Esophagus (tissue), 2 donors: ENCODE results near the gene FAM81A. TPM values are rescaled to one million over a fixed set of nuclear protein-coding genes. Genes with fewer than 3 reads are reported as not detected.

ENCODE experiments used
- H3K27ac ChIP-seq, 2 donors: one replicate each; pipeline ENCODE4 v1.5.1; 2013; ENCODE audit warnings: low read depth in 2 of 2, mild to moderate bottlenecking in 2 of 2, inconsistent platforms in 1 of 2, low read length in 1 of 2, moderate library complexity in 1 of 2
- H3K27me3 ChIP-seq, 2 donors: one replicate each; pipeline ENCODE4 v1.6.1; 2013; ENCODE audit warnings: low read length in 2 of 2, control low read depth in 1 of 2, mild to moderate bottlenecking in 1 of 2; ENCODE audit not compliant: insufficient read depth in 2 of 2, control insufficient read depth in 1 of 2
- H3K36me3 ChIP-seq, 2 donors: one replicate each; pipeline ENCODE4 v1.6.1; 2013; ENCODE audit warnings: low read length in 1 of 2; ENCODE audit not compliant: control insufficient read depth in 2 of 2, insufficient read depth in 2 of 2
- H3K4me1 ChIP-seq, 2 donors: one replicate each; pipeline ENCODE4 v1.6.1; 2013; ENCODE audit warnings: low read length in 1 of 2; ENCODE audit not compliant: control insufficient read depth in 2 of 2, insufficient read depth in 2 of 2
- H3K4me3 ChIP-seq, 2 donors: one replicate each; pipeline ENCODE4 v1.5.1; 2013; ENCODE audit warnings: low read length in 2 of 2, mild to moderate bottlenecking in 2 of 2, low read depth in 1 of 2, moderate library complexity in 1 of 2
- H3K9me3 ChIP-seq, 2 donors: one replicate each; pipeline ENCODE4 v1.6.1; 2013; ENCODE audit warnings: mild to moderate bottlenecking in 2 of 2, low read depth in 1 of 2, low read length in 1 of 2, moderate library complexity in 1 of 2; ENCODE audit not compliant: control insufficient read depth in 2 of 2, insufficient read depth in 1 of 2
- WGBS, 2 donors: extraction: QIAGEN DNeasy Blood & Tissue Kit; methylation state at CpG; one replicate each; pipeline ENCODE4 v1.1.7; 2013; 5-methylcytosine and 5-hydroxymethylcytosine counted together
- polyA plus RNA-seq, 2 donors: library from polyadenylated mRNA; stranded (reverse); fragments of 200-250 nt; gene quantifications; one replicate each; pipeline ENCODE4 v1.2.3, GENCODE V29; 2013
- donor health status: healthy with polysubstance abuse.
- donor health status: Bipolar disorder and iron deficiency.

Gene FAM81A
- polyA plus RNA-seq, 2 donors = 0.12 to 0.38 TPM

DNA sequence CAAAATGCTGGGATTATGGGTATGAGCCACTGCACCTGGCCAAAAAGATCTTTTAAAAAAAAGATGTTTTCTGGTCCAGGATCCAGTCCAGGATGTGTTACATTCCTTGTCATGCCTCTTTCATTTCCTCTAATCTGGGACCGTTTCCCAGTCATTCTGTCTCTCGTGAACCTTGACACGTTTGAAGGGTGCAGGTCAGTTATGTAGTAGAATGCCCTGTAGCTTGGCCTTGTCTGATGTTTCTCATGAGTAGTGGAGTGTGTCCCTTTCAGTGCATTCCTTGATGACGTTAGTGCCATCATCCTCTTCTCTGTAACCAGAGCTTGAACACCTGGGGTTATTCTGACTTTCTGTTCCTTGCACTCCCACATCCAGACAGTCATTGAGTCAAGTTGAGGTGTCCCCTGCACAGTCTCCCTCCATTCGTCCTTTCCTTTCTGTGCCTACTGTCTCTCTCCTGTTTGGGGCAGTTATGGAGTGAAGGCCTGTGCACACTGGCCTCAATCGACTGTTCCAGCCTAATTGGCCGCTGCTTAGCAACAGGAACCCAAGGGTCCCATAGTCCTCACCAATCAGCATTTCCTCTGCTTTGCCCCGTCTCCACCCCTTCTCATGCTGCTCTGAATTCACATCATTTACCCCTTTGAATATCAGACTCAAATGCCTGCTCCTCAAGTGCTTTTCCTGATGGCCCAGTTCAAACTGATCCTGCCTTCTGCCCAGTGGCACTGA, 5.5 kb downstream of the FAM81A start:
- Histone ChIP-seq H3K36me3 (no peaks in the 10 kb centered on the region), H3K27me3 (no peaks in the 10 kb centered on the region), H3K4me3 (no peak overlapping the region), H3K9me3 (no peaks in the 10 kb centered on the region), H3K27ac (no peak overlapping the region), H3K4me1 (no peaks in the 10 kb centered on the region)
- WGBS, 2 donors = 76 to 78% methylated on average over 8 of the region's 8 CpGs

DNA sequence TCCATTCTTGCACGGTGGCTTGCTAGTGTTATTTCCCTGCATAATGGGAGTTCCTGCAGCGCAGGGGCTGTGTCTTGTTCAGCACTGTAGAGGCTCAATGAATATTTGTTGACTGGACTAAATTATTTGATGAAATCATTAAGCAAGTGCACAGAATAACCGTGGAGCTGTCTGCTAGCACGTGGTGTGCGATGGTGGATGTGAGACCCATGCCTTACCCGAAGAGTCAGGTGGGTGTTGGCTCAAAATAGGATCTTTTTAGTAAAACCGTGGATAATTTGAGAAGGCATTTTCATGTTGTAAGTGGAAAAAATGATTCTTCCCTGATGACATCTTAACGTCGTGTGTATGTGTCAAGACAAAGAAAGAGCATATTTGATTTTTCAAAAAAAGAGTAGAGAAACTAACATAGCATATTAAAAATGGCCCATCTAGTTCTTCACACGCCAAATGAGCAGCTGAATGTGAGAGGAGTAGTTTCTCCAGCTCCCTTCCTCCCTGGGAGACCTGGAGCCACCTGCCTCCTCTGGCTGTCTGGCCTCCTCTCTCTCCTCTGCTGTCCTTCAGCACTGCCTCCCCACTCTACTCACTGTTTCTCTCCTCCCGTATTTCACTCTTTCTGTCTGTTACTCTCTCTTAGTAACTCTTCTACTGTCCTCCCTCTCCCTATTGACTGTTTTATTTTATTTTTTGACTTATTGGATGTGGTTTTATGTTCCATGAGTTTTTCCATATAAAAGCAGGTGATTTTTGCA, 6.3 kb downstream of the FAM81A start:
- 81% methylated on average over 11 of the region's 11 CpGs for WGBS, 2 donors

DNA sequence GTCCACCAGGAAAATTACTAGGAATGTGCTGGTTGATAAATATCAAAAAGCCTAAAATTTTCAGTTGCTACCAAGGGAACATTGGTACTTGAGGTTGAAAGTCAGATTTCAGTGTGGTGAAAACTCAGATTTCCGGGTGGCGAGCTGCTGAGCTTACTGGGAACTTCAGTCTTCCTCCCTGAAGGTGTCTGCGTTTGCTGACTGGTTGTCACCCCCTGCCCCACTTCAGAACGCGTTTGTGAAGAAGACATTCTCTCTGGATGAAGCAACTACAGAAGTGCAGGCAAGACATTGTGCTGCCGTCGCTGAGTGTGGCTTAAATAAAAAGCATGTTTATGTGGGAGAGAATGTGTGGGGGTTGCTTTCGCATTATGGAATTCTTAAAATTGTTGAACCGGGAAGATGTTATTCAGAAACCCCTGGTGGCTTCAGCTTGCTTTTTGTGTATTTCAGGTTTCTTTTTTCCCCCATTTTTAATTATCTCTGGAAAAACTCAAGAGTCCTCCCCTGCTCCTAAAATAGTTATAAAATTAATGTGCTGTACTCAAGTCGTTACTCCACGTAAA, 7.1 kb downstream of the FAM81A start:
- Histone ChIP-seq H3K27ac (no peak overlapping the region), H3K27me3 (no peaks in the 10 kb centered on the region), H3K36me3 (no peaks in the 10 kb centered on the region), H3K4me1 (no peaks in the 10 kb centered on the region), H3K4me3 (no peak overlapping the region), H3K9me3 (no peaks in the 10 kb centered on the region)
- 74 to 75% methylated on average over 11 of the region's 11 CpGs for WGBS, 2 donors

More for the DNA sequence above, 6.3 kb downstream of the FAM81A start:
- no peaks in the 10 kb centered on the region for H3K4me1 ChIP-seq
- H3K4me3 ChIP-seq = no peak overlapping the region
- no peaks in the 10 kb centered on the region for H3K36me3 ChIP-seq
- H3K27ac ChIP-seq = no peak overlapping the region
- H3K27me3 ChIP-seq = no peaks in the 10 kb centered on the region
- no peaks in the 10 kb centered on the region for H3K9me3 ChIP-seq

DNA sequence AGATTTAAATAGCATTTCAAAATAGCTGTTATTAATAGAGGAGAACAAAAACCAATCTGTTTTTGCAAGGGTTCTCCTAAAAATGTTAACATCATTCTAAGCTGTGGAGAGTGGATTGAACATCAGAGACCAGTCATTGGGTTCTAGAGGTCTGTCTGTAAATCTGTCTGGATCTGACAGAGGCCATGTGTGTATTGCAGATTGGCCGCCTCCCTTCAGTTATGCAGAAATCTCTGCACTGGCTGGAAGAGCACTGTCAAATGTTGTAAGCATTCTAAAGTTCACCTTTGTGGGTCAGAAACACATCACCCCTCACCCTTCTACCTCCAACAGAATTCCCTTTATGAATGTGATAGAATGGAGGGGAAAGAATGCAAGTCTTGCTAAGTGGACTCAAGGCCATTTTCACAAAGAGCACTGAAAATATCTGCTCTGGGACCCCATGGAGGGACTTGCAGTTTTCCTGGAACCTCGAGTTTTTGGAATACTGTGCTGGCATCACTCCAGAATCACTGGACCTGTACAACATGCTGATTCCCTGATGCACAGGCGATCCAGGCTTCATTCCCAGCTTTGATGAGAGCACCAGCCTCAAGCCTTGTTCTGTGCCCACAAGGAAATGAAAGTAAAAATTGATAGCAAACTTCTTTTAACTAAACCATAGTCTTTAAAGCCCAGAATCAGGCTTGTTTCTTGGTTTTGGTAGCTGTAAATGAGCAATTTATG, 8.4 kb downstream of the FAM81A start:
- no peak overlapping the region for H3K4me3 ChIP-seq
- H3K27me3 ChIP-seq = no peaks in the 10 kb centered on the region
- no peak overlapping the region for H3K27ac ChIP-seq
- no peaks in the 10 kb centered on the region for H3K9me3 ChIP-seq
- no peaks in the 10 kb centered on the region for H3K36me3 ChIP-seq
- no peaks in the 10 kb centered on the region for H3K4me1 ChIP-seq
- 70 to 75% methylated on average over 3 of the region's 3 CpGs for whole genome bisulfite sequencing, 2 donors

DNA sequence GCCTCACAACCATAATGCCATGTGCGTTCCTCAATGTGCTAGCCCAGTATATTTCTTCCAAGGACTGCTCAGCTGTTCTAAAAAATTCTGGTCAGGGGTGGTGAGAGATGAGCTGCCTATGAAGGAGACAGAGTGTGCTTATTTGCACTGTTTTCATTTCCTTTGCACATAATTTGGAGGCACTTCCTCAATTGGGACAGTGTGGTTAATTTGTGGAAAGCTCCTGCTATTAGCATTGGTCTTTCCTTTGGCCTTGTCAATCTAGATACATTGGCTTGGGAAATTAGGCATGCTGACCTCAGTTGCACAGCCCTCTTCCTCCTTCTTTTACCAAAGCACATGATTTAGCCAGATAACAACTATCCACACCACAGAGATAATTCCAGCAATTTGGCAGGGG, 9.4 kb downstream of the FAM81A start:
- H3K4me3 ChIP-seq = no peak overlapping the region
- 95 to 97% methylated on average over 1 of the region's 1 CpG for WGBS, 2 donors

DNA sequence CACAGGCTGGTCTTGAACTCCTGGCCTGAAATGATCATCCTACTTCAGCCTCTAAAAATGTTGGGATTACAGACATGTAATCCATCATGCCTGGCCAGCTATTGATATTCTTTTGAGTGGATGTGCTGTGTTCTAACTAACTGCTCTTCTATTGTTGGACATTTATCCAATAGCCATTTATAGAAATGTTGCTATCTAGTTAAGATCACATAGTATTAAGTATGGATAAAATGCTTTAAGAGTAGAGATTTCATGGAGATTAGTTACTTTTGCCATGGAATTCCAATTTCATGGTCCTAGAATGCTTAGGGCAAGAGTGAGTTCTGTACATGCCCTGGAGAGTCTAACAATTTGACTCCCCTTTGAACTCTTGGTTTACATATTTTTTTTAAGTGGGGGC, 10.9 kb downstream of the FAM81A start:
- no peaks in the 10 kb centered on the region for H3K27me3 ChIP-seq
- no peaks in the 10 kb centered on the region for H3K9me3 ChIP-seq
- H3K4me1 ChIP-seq = no peaks in the 10 kb centered on the region
- H3K27ac ChIP-seq = no peak overlapping the region
- no peaks in the 10 kb centered on the region for H3K36me3 ChIP-seq
- H3K4me3 ChIP-seq = no peak overlapping the region

More for the DNA sequence above, 9.4 kb downstream of the FAM81A start:
- H3K27ac ChIP-seq = no peak overlapping the region
- H3K4me1 ChIP-seq = no peaks in the 10 kb centered on the region
- no peaks in the 10 kb centered on the region for H3K9me3 ChIP-seq
- no peaks in the 10 kb centered on the region for H3K36me3 ChIP-seq
- H3K27me3 ChIP-seq = no peaks in the 10 kb centered on the region

DNA sequence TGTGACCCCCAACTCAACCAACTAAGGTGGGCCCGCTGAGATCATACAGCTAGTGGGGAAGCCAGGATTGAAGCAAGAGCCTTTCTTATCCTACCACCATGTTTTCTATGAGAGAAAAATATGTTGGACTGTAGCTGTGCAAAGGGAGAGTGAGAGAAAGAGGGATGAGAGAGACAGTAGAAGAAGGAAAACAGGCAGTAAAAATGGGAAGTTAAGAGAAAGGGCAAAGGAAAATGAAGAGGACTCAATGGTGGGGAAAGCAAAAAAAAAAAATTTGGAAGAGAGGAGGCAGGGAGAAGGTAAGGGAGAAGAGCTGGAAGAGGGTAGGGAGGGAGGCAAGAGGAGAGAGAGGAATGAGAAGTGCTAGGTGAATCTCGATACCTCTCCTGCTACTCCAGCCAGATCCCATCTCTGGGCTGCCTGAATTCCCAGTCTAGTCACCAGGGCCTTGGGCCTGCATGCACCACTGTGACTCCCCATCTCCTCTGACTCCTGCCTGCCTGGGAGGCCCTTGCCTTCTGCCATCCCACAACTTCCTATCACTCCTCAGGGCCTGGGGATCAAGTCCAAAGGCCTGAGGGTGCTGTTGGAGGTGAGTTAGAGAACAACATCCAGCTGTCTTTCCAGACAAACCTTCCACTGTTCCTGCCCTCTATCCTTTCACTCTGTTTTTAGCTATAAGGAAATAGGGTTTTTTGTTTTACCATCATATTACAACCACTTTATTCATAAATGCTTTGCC, 15.7 kb downstream of the FAM81A start:
- 96 to 100% methylated on average over 2 of the region's 2 CpGs for WGBS, 2 donors

DNA sequence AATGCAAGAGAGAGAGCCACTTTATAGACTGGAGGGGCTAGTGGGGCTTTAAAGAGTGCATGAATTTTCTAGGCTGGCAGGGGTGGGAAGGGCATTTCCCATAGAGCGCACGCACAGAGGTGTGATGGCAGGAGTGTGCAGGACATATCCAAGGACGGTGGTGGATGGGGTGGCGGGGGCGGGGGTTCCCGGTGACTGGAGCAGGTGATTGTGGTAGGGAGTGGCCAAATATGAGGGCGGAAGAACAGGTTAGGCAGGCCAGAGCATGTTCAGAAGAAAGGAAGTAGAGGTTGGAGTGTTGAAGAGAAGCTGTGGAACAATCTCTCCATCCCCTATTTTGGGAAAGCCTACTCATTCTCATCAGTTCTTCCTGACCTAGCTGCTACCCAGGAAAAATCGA, 18.1 kb downstream of the FAM81A start:
- peak overlapping the region in 1 of 2 donors; percentile 40 for H3K27ac ChIP-seq
- WGBS, 2 donors = 45 to 62% methylated on average over 8 of the region's 8 CpGs
- H3K4me1 ChIP-seq = peaks cover 0 to 2% of the 10 kb centered on the region in 2 donors
- no peaks in the 10 kb centered on the region for H3K9me3 ChIP-seq
- H3K27me3 ChIP-seq = no peaks in the 10 kb centered on the region
- no peaks in the 10 kb centered on the region for H3K36me3 ChIP-seq
- no peak overlapping the region for H3K4me3 ChIP-seq

More for the DNA sequence above, 15.7 kb downstream of the FAM81A start:
- H3K4me3 ChIP-seq = no peak overlapping the region
- H3K27me3 ChIP-seq = no peaks in the 10 kb centered on the region
- H3K27ac ChIP-seq = no peak overlapping the region
- no peaks in the 10 kb centered on the region for H3K36me3 ChIP-seq
- no peaks in the 10 kb centered on the region for H3K9me3 ChIP-seq
- peaks cover 0 to 2% of the 10 kb centered on the region in 2 donors for H3K4me1 ChIP-seq

DNA sequence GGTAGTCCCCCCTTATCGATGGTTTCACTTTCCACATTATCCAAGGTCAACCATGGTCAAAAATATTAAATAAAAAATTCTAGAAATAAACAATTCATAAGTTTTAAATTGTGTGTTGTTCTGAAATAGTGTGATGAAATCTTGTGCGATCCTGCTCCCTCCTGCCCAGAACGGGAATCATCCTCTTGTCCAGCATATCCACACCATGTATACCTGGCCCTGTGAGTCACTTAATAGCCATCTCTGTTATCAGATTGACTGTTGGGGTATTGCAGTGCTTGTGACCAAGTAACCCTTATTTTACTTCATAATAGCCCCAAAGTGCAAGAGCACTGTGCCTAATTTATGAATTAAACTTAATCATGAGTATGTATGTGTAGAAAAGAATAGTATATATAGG, 19.1 kb downstream of the FAM81A start:
- H3K27ac ChIP-seq = no peak overlapping the region
- H3K9me3 ChIP-seq = no peaks in the 10 kb centered on the region
- 85 to 92% methylated on average over 3 of the region's 3 CpGs for WGBS, 2 donors
- H3K4me3 ChIP-seq = no peak overlapping the region
- no peaks in the 10 kb centered on the region for H3K36me3 ChIP-seq
- no peaks in the 10 kb centered on the region for H3K27me3 ChIP-seq
- H3K4me1 ChIP-seq = peaks cover 0 to 2% of the 10 kb centered on the region in 2 donors
